ENCODE data around the gene DIS3L2.

DIS3L2 gene

GRCh38 chr2:232278534-232278933 is 317.0 kb downstream of the DIS3L2 start:
- DNase-seq = no peak

- no peak for DNase-seq
Measured at GRCh38 chr2:232280341-232280740, 318.8 kb downstream of the DIS3L2 start.

- no peak for DNase-seq
Measured at GRCh38 chr2:232281858-232282507, 320.5 kb downstream of the DIS3L2 start.

GRCh38 chr2:232282508-232283055 is 321.1 kb downstream of the DIS3L2 start:
- DNase-seq = no peak

GRCh38 chr2:232286001-232286868 is 324.7 kb downstream of the DIS3L2 start:
- DNase-seq = no peak

- DNase-seq = no peak
Measured at GRCh38 chr2:232287316-232287715, 325.8 kb downstream of the DIS3L2 start.

- DNase-seq = no peak
Measured at GRCh38 chr2:232288489-232289030, 327.0 kb downstream of the DIS3L2 start.

GRCh38 chr2:232290668-232291067 is 329.2 kb downstream of the DIS3L2 start:
- DNase-seq = no peak

GRCh38 chr2:232291343-232291742 is 329.8 kb downstream of the DIS3L2 start:
- no peak for DNase-seq

- no peak for DNase-seq
Measured at GRCh38 chr2:232292395-232293154, 331.1 kb downstream of the DIS3L2 start.

GRCh38 chr2:232293191-232293590 is 331.7 kb downstream of the DIS3L2 start:
- no peak for DNase-seq

- DNase-seq = no peak
Measured at GRCh38 chr2:232295971-232296370, 334.5 kb downstream of the DIS3L2 start.

GRCh38 chr2:232296776-232297525 is 335.4 kb downstream of the DIS3L2 start:
- no peak for DNase-seq

- DNase-seq = no peak
Measured at GRCh38 chr2:232299084-232299483, 337.6 kb downstream of the DIS3L2 start.

- DNase-seq = no peak
Measured at GRCh38 chr2:232299927-232300674, 338.6 kb downstream of the DIS3L2 start.

- DNase-seq = no peak
Measured at GRCh38 chr2:232300894-232301387, 339.4 kb downstream of the DIS3L2 start.

GRCh38 chr2:232304236-232304635 is 342.7 kb downstream of the DIS3L2 start:
- DNase-seq = no peak

- DNase-seq = no peak
Measured at GRCh38 chr2:232306741-232307305, 345.3 kb downstream of the DIS3L2 start.

GRCh38 chr2:232307854-232308253 is 346.3 kb downstream of the DIS3L2 start:
- DNase-seq = no peak

GRCh38 chr2:232308986-232309385 is 347.5 kb downstream of the DIS3L2 start:
- no peak for DNase-seq

GRCh38 chr2:232309592-232309991 is 348.1 kb downstream of the DIS3L2 start:
- DNase-seq = no peak

Measured in NCI-H1092 (cell line).